OCI-LY1 (cell line): ENCODE results near the gene F2RL2.

Experiments
- H2AFZ ChIP-seq: fragments of 200-600 bp; sonication (generic), shearing (Covaris generic); 2 replicates; pipeline ENCODE4 v1.6.0; 2014; ENCODE audit warnings: antibody characterized with exemption, mild to moderate bottlenecking, low read length
- H3F3A ChIP-seq: fragments of 200-600 bp; sonication (generic), shearing (Covaris generic); 2 replicates; pipeline ENCODE4 v1.6.0; 2014; ENCODE audit warnings: mild to moderate bottlenecking, antibody characterized with exemption, low read length, moderate library complexity; ENCODE audit not compliant: insufficient read depth
- H3K27ac ChIP-seq: fragments of 200-600 bp; sonication (generic); 2 replicates; pipeline ENCODE4 v1.5.1; 2014; ENCODE audit warnings: low read length, mixed run types, mild to moderate bottlenecking, low read depth; ENCODE audit not compliant: poor library complexity, severe bottlenecking
- H3K27me3 ChIP-seq: fragments of 200-600 bp; sonication (generic); 2 replicates; pipeline ENCODE4 v1.6.0; 2014; ENCODE audit warnings: antibody characterized with exemption, mild to moderate bottlenecking, low read length, moderate library complexity; ENCODE audit not compliant: insufficient read depth
- H3K36me3 ChIP-seq: fragments of 200-600 bp; sonication (generic); 2 replicates; pipeline ENCODE4 v1.6.1; 2014; ENCODE audit warnings: mild to moderate bottlenecking, antibody characterized with exemption, low read length, moderate library complexity, mixed read lengths; ENCODE audit not compliant: insufficient read depth
- H3K4me1 ChIP-seq: fragments of 200-600 bp; sonication (generic); 2 replicates; pipeline ENCODE4 v1.5.1; 2014; ENCODE audit warnings: mild to moderate bottlenecking, low read length, moderate library complexity; ENCODE audit not compliant: insufficient read depth, severe bottlenecking
- H3K4me2 ChIP-seq: fragments of 200-600 bp; sonication (generic), shearing (Covaris generic); 2 replicates; pipeline ENCODE4 v1.6.1; 2014; ENCODE audit warnings: low read length
- H3K4me3 ChIP-seq: fragments of 200-600 bp; sonication (generic); 2 replicates; pipeline ENCODE4 v1.5.1; 2014; ENCODE audit warnings: low read length, low read depth, mild to moderate bottlenecking, mixed read lengths; ENCODE audit not compliant: poor library complexity, severe bottlenecking
- H3K79me2 ChIP-seq: fragments of 200-600 bp; shearing (Covaris generic); 2 replicates; pipeline ENCODE4 v1.6.1; 2016; ENCODE audit warnings: mixed run types, low read length, mixed read lengths; ENCODE audit not compliant: insufficient read depth
- H3K9ac ChIP-seq: fragments of 200-600 bp; sonication (generic), shearing (Covaris generic); 2 replicates; pipeline ENCODE4 v1.6.1; 2014; ENCODE audit warnings: mild to moderate bottlenecking, low read length, mixed read lengths
- H3K9me2 ChIP-seq: fragments of 200-600 bp; sonication (generic), shearing (Covaris generic); 2 replicates; pipeline ENCODE4 v1.6.1; 2014; ENCODE audit warnings: low read depth, mild to moderate bottlenecking, low read length, mixed read lengths
- H3K9me3 ChIP-seq: fragments of 200-600 bp; shearing (Covaris generic); 2 replicates; pipeline ENCODE4 v1.6.1; 2014; ENCODE audit warnings: low read length, mixed read lengths
- H4K20me1 ChIP-seq: fragments of 200-600 bp; sonication (generic), shearing (Covaris generic); 2 replicates; pipeline ENCODE4 v1.6.0; 2016; ENCODE audit warnings: mild to moderate bottlenecking, low read length; ENCODE audit not compliant: insufficient read depth
- CTCF ChIP-seq: fragments of 200-600 bp; sonication (generic), shearing (Covaris generic); IDR thresholded peaks from 2 replicates; pipeline ENCODE4 v1.5.1; 2017; ENCODE audit warnings: mild to moderate bottlenecking, antibody characterized with exemption, low read length, moderate library complexity, mixed read lengths
- EZH2 ChIP-seq: fragments of 200-600 bp; sonication (generic), shearing (Covaris generic); IDR thresholded peaks from 2 replicates; pipeline ENCODE4 v1.8.0; 2017; ENCODE audit warnings: borderline replicate concordance, mixed run types, mild to moderate bottlenecking, antibody characterized with exemption, low read length, moderate library complexity, mixed read lengths

F2RL2 gene

GRCh38 chr5:76615759-76616158, 7.4 kb downstream of the F2RL2 start:
- Histone ChIP-seq H3K4me2 (no peak overlapping the region), H3K9me3 (no peaks in the 10 kb centered on the region), H3K9me2 (no peaks in the 10 kb centered on the region), H4K20me1 (no peaks in the 10 kb centered on the region), H3K79me2 (no peaks in the 10 kb centered on the region), H3K9ac (no peak overlapping the region), H3K27ac (no peak overlapping the region), H2AFZ (no peak overlapping the region), H3F3A (no peaks in the 10 kb centered on the region), H3K27me3 (no peaks in the 10 kb centered on the region), H3K4me3 (no peak overlapping the region), H3K36me3 (no peaks in the 10 kb centered on the region), H3K4me1 (no peaks in the 10 kb centered on the region)
- TF ChIP-seq EZH2 (no peak), CTCF (no peak)

GRCh38 chr5:76612942-76613341, 10.3 kb downstream of the F2RL2 start:
- Histone ChIP-seq H3K36me3 (no peaks in the 10 kb centered on the region), H4K20me1 (no peaks in the 10 kb centered on the region)

GRCh38 chr5:76610196-76610595, 13.0 kb downstream of the F2RL2 start:
- peaks cover 7% of the 10 kb centered on the region for H3K4me1 ChIP-seq
- TF ChIP-seq CTCF (no peak), EZH2 (no peak)

More at GRCh38 chr5:76612942-76613341, 10.3 kb downstream of the F2RL2 start:
- Histone ChIP-seq H3K27me3 (no peaks in the 10 kb centered on the region), H3K4me3 (no peak overlapping the region), H2AFZ (no peak overlapping the region), H3K9me2 (no peaks in the 10 kb centered on the region), H3F3A (no peaks in the 10 kb centered on the region), H3K4me2 (no peak overlapping the region), H3K9ac (no peak overlapping the region), H3K27ac (no peak overlapping the region), H3K79me2 (no peaks in the 10 kb centered on the region), H3K4me1 (no peaks in the 10 kb centered on the region), H3K9me3 (no peaks in the 10 kb centered on the region)
- TF ChIP-seq EZH2 = no peak
- TF ChIP-seq CTCF = no peak

More at GRCh38 chr5:76610196-76610595, 13.0 kb downstream of the F2RL2 start:
- no peaks in the 10 kb centered on the region for H4K20me1 ChIP-seq
- no peaks in the 10 kb centered on the region for H3K27me3 ChIP-seq
- H3K9ac ChIP-seq = no peak overlapping the region
- no peak overlapping the region for H2AFZ ChIP-seq
- H3K36me3 ChIP-seq = no peaks in the 10 kb centered on the region
- no peaks in the 10 kb centered on the region for H3F3A ChIP-seq
- no peaks in the 10 kb centered on the region for H3K79me2 ChIP-seq
- no peaks in the 10 kb centered on the region for H3K9me2 ChIP-seq
- no peaks in the 10 kb centered on the region for H3K9me3 ChIP-seq
- no peak overlapping the region for H3K27ac ChIP-seq
- no peak overlapping the region for H3K4me3 ChIP-seq
- H3K4me2 ChIP-seq = no peak overlapping the region
